Stimulated activated CD4-positive, alpha-beta T cell treated with anti-CD3 and anti-CD28 coated beads, Interleukin-1b, Interleukin-23, amount 100 ng/mL, for 4 hours (primary cell): ENCODE data around the gene TTC28.
A peak's percentile ranks its signal among the peaks of the same experiment; 100 is the strongest.

Experiments used
- DNase-seq, 2 donors: peaks; one replicate each; pipeline ENCODE4 v3.0.0-alpha.2; 2020; ENCODE audit warnings: low read depth in 2 of 2

The TTC28 gene

GRCh38 chr22:28021998-28022660, 657.5 kb downstream of the TTC28 start:
- DNase-seq: no peak

DNA sequence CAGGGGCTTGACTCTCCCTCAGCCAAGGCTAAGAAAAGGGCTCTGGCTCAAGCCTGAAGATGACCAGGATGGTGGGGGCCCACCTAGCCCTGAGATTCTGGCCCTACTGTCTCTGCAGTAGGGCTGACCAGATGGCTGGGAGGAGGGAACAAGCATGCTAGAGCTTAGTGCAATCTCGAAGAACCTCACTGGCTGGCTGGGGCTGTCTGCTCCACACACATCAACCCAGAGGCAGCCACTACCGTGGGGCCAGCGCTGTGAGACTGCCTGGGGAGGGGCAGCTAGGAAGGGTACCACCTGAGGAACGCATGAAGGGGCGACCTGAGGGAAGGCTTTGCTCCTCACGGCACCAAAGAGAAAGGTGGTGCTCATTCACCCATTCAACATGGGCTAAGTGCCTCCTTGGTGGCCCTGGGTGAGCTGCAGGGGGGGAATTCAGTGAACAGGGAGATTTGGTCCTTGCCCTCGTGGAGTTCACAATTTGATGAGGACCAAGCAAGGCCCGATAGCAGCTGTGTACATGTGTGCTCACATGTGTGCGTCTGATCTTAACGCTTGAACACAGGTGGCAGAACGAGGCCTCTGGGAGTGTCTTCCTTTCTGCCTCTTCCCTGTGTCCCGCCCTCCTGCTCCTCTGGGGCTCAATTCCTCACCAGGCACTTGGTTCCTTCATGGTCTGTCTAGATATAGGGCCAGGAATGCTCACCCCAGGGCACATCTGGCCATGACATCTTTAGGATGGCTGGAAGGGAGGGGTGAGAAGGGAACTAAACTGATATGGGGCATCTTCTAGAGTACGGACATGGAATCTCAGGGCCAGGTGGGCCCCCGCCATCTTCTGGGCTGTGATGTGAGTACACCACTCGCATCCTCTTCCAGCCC, 658.3 kb downstream of the TTC28 start:
- no peak for DNase-seq

- peak; percentile 38 to 59 for DNase-seq
These were observed 659.5 kb downstream of the TTC28 start for GRCh38 chr22:28019881-28020861.

- no peak for DNase-seq
These were observed 660.3 kb downstream of the TTC28 start for GRCh38 chr22:28019360-28019759.

GRCh38 chr22:28018461-28018927, 661.1 kb downstream of the TTC28 start:
- no peak for DNase-seq

DNA sequence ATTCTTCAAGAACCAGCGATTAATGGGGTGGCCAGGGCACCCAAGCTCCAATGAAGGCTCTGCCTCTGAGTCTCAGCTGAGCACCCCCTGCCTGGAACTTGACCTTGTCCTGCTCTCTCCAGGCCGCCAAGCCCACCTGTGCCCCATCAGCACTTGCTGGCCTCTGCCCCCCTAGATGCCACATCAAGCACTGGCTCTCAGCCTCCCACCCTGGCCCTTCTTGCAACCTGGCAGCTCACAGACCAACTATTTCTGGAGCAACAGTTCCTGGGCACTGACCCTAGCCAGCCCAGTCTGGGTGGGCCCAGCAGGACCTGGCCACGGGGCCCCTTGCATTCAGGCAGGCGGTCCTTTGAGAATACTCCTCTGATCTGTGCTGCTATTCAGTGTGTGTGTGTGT, 661.8 kb downstream of the TTC28 start:
- no peak for DNase-seq

- no peak for DNase-seq
These were observed 662.2 kb downstream of the TTC28 start for GRCh38 chr22:28017558-28017820.

DNA sequence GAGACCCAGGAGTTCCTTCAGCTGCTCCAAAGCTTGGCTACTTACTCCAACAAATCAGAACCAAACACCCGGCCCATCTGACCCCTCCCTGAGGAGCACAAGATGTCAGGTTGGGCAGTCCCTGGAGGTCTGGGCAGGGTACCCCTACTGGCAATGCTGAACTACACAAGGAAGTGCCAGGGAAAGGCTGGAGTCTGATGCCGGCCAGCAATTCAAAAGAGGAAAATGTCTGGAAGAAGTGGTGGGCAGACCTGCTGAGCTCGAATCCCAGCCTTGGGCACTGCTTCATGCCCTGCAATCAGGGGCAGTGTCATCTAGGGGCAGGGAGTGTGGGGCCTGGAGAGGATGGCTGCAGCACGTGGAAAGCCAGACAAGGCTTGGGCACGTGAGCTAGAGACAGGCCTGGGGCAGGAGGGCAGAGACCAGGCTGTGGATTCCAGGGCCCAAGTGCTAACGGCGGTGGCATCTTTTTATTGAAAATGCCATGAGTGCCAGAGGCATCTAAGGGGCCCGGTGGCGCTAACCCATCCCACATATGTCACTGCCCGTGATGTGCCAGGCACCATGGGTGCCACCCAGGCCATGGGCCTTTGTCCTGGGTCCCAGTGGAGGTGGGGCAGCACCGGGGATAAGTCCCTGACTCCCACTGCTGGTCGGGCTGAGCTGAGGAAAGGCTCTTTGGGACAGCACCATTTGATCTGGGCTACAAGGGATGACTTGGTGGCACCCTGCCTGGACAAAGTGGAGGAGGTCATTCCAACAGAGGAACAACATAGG, 662.7 kb downstream of the TTC28 start:
- DNase-seq: no peak

GRCh38 chr22:28015676-28016601, 663.7 kb downstream of the TTC28 start:
- DNase-seq: no peak

- DNase-seq: no peak
These were observed 664.6 kb downstream of the TTC28 start for GRCh38 chr22:28015046-28015425.

DNA sequence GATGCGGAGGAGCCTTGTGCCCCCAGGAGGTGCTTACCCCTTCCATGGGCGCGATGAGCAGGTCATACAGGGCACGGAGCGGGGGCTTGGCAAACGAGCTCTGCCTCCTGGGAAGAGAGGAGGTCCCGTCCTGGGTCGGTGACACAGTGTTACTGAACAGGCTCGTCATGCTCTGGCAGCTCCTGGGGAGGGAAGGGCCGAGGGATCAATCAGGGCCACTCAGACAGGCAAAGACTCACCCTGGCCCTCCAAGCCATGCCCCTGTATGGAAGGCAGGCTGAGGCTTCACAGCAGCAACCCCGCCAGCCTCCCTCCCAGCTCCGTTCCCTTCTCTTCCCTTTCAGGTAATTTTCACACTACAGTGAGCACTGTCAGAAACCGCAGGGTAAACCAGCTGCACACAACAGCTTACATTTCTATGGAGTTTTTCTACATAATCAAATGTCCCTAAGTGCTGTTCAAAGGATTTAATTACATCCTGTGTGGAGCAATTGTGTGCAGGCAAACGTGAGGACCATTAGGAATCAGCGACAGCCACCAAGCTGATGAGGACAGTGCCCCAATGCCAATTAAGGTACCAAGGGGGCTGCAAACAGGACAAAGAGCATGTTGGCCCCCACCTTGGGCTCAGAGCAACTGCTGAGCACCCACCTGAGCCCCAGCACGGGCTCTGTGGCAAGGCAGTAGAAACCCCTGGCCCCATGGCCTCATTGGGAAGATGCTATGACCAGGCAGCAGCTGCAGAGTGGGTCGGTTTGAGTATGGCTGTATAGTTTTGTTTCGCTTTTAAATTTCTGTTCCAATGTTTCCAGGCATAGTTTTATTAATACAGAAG, 665.2 kb downstream of the TTC28 start:
- DNase-seq: no peak

- no peak for DNase-seq
These were observed 666.0 kb downstream of the TTC28 start for GRCh38 chr22:28013611-28014010.

GRCh38 chr22:28012832-28013460, 666.7 kb downstream of the TTC28 start:
- DNase-seq: no peak

DNA sequence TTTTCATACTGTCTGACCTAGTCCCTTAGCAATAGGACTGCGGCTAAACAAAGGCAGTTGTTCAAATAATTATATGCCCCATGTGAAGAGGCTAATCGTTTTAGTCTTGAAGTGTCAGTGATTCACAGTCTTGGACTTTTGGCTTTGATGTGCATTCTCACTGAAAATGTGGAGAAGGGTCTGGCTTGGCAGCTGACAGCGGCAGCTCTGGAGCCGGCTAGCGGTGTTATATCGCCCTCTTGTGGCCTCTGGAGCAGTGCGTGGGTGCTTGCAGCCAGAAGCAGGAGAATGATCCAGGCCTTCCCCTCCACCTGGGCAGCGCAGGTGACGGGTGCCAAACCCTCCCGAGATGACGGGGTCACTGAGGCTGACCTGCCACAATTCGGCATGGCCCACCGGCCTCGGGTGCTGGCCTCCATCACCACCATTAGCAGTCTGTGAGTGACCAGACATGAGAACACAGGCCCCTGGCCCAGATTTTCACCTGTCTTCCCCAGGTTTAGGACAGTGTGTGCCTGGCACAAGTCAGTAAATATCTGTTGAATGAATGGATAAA, 670.3 kb downstream of the TTC28 start:
- peak; percentile 67 to 72 for DNase-seq

DNA sequence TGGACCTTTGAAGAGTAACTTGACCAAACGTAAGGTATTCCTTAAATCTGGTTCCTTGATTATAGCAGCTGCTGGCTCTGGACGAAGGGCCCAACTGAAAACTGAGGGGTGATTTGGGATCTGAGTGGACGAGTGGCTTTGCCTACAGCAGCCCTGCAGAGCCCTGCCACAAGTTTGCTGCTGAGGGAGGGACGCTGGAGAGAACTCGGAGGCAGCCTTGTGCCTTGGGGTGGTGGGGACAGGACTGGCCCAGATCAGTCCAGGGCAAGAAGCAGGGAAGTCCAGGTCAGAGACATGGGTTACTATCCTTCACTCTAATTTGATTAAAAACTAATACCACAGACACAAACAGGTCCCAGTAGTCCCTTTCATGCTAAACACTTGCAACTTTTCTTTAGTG, 671.0 kb downstream of the TTC28 start:
- no peak for DNase-seq

DNA sequence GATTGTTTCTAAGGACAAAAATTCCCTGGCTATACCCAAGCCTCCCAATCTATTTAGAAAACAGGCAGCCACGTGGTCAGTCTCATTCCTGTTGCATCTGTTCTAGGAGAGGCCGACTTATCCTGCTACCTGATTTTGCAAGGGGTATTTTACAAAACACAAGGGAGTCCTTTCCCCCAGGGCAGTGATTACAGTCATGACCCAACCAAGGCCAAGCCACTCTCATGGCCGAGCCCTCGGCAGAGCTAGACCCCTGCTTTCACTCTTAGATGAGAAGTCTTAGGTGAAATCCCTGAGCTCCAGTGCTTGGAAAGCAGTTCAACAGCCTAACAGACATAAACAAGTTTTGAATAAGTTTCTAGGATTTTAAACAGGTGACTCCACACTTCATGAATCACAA, 671.6 kb downstream of the TTC28 start:
- no peak for DNase-seq

DNA sequence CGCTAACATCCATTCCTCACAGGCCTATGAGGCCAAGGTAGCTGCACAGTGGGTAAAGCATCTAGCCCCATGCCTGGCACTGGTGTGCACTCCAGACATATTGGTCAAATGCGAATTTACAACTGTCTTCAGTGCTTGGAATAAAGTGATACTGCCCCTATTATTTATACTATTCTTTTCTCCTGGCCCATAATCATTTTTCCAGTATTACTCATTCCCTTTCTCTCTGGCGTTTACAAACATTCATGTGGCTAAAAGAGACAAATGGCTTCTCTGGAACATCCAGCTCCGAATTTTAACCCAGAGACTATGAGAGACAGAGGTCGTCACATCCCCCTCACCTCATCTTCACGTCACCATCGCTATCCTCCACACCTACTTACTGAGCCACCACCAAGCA, 673.4 kb downstream of the TTC28 start:
- no peak for DNase-seq

- no peak for DNase-seq
These were observed 674.1 kb downstream of the TTC28 start for GRCh38 chr22:28005513-28005912.

DNA sequence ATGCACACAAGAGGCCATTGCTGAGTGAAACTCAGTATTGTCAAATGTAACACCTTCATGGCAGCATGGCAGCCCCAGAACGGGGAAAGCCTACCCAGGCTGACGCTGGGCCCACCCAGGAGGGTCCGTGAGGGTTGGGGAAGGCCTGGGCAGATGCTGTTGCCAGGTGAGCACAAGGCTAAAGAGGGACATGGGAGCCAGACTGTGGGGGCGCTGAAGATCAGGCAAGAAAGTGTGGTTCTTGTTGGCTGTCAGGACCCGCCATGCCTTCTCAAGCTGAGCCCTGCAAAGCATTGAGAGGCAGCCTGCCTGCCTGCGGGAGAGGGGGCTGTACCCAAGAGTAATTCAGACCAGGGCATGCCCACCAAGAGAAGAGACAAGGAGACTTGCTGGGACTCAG, 675.6 kb downstream of the TTC28 start:
- DNase-seq: no peak
